Fibroblast of villous mesenchyme (primary cell): Measurements from ENCODE around the gene RARA. TPM values are rescaled to one million over a fixed set of nuclear protein-coding genes. Genes with fewer than 3 reads are reported as not detected.

ENCODE experiments used
- DNase-seq: peaks from one replicate; pipeline ENCODE4 v3.0.0-alpha.2; 2010; ENCODE audit warnings: low read depth
- H3K4me3 ChIP-seq: 2 replicates; pipeline ENCODE4 v1.5.1; 2011; ENCODE audit warnings: low read depth, mild to moderate bottlenecking, low read length
- CTCF ChIP-seq: IDR thresholded peaks from 2 replicates; pipeline ENCODE4 v1.5.1; 2012; ENCODE audit warnings: low read depth, mild to moderate bottlenecking, low read length; ENCODE audit not compliant: insufficient read depth
- total RNA-seq: library from RNA; depleted of rRNA; stranded (reverse); fragments of >200 nt; gene quantifications from 2 replicates; pipeline ENCODE4 v1.2.3, GENCODE V29; 2012

RARA gene
- total RNA-seq, 1 donor, result 20.3 TPM

GRCh38 chr17:40287159-40287493 is 21.9 kb upstream of the RARA start:
- TF ChIP-seq CTCF, result no peak
- DNase-seq, result no peak
- H3K4me3 ChIP-seq, result peak overlapping the region; percentile 10

- peak; percentile 99 for DNase-seq
- no peak for TF ChIP-seq CTCF
- H3K4me3 ChIP-seq, result peak within 1 kb of the TSS; percentile 69
Measured at GRCh38 chr17:40287494-40288369, 21.2 kb upstream of the RARA start, which contains the start of gene CDC6. Gene CDC6 (plus strand): TSS chr17:40287879. CDS start chr17:40289421, 1,542 bp downstream.

GRCh38 chr17:40290629-40291280 is 18.2 kb upstream of the RARA start:
- H3K4me3 ChIP-seq, result no peak overlapping the region
- peak; percentile 68 for TF ChIP-seq CTCF
- peak; percentile 98 for DNase-seq

- DNase-seq, result no peak
- no peak for TF ChIP-seq CTCF
- no peak overlapping the region for H3K4me3 ChIP-seq
Measured at GRCh38 chr17:40291281-40291664, 17.7 kb upstream of the RARA start.

- H3K4me3 ChIP-seq, result no peak overlapping the region
- no peak for TF ChIP-seq CTCF
- DNase-seq, result no peak
Measured at GRCh38 chr17:40293363-40293762, 15.6 kb upstream of the RARA start.

DNA sequence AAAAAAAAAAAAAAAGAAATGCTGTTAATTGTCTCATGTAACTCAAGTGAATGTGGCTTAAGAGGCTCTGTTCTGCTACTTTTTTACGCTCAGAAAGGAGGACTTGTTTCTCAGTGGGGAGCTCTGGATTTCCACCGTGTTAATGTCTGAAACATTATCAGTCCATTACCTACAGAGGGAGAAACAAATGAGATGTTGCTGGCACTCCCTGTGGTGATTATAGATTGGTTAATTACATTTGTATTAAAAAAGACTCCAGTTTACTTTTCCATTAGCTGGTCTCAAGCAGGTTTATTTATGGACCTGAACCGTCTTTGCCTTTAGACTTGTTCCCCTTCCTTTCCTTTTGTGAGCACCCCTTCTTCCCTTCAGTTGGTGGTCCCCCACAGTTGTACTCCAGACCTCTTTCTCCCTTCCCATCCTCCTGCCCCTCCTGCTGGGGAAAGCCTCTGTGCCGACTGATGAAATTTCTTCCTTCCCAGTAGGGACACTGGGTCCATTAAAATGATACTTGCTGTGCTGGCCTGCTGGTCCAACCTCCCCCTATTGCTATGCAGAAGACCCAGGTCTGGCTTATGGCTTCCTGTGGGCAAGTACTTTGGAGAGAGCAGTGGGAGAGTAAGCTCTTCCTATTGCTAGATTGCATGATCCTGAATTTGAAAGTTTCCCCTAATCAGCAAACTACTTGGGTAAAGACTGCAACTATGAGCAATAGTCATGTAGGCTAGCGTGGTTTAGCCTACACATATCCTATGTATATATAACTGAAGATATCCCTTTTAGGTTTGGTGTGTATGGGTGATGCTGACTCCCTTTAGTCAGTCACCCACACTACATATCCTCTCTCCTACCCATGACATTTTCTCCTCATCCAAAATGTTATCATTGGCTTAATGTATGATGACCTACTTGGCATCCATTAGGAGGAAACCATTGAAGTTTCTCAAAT is 13.2 kb upstream of the RARA start:
- DNase-seq, result no peak
- no peak overlapping the region for H3K4me3 ChIP-seq
- no peak for TF ChIP-seq CTCF
